Brain pericyte (primary cell): Measurements from ENCODE around the gene STPG3.
"Not testable (repeated sequence)": the region's sequence is repeated elsewhere in the genome, so short reads cannot be mapped to it uniquely, and the experiment has no call there.

Source experiments
- DNase-seq: peaks from one replicate; pipeline ENCODE4 v3.0.0-alpha.2; 2012; ENCODE audit warnings: low read depth, low spot score

STPG3 gene

DNA sequence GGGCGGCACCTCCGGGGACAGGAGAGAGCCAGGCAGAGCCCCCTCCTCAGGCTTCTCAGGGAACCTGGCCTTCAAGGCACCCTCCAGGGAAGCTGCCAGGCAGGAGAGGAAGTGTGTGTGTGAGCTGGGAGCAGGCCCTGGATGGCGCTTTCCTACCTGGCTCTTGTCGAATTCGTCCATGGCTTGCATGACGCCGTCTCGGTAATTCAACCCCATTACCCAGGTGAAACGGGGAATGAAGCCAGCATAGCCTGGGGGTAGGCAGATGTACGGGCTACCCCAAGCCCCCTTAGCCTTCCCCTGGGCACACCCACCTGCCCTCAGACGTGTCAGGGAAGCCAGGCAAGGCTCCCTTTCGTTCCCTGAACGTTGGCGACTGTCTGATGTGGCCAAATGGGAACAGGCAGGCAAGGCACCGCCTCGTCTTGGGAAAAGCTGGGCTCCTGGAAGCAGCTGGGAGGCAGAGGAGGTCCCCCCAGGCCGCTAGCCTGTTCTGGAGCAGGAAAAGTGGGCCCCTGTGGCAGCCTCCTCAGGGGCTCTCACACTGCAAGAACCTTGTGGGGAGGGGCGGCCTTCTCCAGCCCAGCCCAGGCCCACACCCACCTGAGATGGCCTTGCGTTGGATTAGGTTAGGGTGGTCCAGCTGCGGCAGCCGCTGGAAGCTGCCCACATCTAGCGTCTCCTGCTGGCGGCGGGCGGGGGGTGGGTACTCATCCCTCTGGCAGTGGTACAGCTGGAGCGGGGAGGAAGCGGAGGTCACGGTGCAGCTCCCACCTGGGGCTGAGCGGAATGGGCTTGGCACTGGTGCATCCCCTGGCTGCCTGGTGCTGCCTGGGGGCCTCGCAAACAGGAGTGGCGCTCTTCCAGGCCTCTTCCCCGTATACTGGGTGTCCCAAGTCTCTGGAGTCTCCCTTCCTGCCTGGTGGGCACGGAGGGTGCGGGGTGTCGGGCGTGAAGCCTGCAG, 6.3 kb upstream of the STPG3 start:
- DNase-seq = no peak

DNA sequence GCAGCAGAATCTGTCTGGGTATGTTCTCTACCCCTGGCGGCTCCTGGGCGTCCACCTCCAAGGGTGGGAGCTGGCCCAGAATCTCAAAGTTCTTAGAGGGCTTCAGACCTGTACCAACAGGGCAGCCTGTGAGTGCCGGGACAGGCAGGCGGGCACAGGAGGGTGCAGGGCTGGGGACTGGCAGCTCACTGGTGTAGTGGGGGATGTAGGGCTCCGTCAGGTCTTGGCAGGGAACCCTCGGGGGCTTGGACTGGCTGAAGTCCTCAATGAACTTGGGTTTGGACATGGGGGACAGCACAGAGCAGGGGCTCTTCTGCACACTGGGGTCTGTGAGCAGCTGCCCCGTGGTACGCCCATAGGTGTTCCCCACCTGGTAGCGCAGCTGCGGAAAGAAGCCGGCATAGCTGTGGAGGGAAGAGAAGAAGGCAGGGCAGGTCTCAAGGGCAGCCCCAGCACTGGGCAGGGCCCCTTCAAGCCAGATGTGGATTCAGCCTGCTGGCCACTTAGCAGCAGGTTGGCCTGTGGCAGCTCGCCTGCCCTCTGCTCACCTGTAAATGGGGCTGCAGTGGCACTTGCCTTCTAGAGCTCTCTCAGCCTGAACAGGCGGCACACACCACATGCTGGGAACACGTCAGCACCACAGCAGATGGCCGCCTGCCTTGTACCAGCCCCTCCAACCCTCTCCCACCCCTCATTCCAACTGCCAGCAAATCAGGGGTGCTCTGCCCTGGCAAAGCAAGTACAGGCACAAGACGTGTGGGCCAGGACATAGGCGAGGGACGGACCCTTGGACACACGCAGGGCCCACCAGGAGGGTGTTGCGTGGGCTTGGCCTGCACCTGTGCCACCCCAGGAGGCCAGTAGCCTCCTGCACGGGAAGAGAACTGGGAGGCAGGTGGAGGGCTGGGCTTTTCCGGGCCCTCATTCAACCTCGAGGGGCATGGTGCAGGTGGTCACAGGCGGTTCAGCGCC, 5.3 kb upstream of the STPG3 start:
- DNase-seq = no peak

DNA sequence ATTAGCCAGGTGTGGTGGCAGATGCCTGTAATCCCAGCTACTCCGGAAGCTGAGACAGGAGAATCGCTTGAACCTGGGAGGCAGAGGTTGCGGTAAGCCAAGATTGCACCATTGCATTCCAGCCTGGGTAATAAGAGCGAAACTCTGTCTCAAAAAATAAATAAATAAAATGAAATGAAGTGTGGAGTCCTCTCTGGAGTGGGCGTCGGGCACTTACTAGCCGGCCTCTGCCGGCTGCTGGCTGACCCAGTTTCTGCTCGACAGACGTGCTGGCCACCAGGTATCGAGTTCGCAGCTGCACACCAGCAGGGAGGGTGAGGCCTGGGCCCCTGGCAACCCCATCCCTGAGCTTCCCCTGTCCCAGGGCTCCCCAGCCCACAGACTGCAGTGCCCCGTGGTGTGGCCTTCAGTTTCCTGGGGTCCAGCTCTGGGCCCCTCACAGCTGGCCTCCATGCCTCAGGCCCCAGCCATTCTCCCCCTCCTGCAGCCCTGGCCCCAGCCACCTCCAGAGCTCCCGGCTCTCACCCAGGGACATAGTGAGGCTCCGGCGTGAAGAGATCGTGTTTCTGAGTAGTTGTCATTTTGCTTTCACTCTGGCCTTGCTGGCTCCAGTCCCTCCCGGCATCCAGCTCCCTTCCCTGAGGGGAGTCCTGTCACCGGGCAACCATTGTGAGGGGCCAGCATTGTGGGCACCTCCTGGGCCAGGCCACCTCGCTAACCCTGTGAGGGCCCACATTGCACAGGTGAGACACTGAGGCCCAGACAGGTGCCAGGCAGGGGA, 3.8 kb upstream of the STPG3 start:
- DNase-seq = no peak

DNA sequence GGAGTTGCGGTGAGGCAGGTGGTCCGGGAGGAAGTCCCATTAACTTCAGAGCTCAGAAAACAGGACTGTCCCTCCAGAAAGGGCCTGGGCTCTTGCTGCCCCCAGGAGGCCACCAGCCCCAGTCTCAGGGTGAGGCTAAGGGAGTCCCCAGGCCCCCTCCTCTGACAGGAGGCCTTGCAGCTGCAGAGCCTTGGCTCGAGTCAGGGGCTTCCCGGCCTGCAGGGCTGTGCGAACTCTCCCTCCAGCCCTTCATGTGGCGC, 3.2 kb upstream of the STPG3 start:
- DNase-seq = no peak

GRCh38 chr9:137250329-137251193, 525 bp upstream of the STPG3 start:
- no peak for DNase-seq

GRCh38 chr9:137251490-137252268, 593 bp downstream of the STPG3 start:
- no peak for DNase-seq

DNA sequence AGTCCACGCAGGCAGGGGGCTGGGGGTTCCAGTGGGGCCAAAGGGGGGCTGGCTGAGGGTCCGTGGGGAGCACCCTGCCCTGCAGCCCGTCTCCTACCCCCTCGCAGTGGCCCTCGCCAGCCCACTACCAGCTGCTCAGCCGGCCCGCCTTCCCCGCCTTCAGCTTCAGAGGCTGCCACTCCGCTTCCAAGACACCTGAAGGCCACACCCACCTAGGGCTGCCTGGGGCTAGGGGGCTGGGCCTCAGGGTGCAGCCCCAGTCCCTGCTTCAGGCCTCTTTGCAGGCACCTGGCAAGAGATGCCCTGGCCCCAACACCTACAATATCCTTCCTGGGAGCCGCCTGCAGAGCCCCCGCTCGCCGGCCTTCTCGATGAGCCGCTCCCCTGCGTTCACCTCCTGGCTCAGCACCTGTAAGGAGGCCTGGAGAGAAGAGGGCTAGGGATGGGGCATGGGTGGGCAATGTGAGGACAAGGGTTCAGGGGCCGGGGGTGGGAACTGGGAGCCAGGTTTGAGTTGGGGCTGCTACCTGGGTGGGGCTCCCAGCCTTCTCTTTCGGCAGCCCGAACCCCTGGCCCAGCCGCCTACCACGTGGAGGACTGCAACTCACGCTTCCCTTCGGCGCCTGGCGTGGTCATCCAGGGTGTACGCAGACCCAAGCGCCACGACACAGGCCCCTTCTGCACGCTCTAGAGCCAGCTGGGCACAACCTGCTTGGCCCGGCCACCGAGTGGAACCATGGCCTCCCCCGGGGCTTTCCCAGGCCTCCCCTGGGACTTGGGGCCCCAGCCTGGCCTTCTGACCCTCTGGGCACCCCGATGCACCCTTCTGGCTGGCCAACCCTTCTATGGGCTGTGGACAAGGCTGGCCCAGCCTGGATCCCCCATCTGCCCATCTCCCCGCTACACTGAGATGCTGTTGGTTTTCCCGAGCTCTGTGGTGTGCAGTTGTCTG, 1.7 kb downstream of the STPG3 start:
- no peak for DNase-seq

GRCh38 chr9:137253717-137254623, 2.9 kb downstream of the STPG3 start:
- no peak for DNase-seq

DNA sequence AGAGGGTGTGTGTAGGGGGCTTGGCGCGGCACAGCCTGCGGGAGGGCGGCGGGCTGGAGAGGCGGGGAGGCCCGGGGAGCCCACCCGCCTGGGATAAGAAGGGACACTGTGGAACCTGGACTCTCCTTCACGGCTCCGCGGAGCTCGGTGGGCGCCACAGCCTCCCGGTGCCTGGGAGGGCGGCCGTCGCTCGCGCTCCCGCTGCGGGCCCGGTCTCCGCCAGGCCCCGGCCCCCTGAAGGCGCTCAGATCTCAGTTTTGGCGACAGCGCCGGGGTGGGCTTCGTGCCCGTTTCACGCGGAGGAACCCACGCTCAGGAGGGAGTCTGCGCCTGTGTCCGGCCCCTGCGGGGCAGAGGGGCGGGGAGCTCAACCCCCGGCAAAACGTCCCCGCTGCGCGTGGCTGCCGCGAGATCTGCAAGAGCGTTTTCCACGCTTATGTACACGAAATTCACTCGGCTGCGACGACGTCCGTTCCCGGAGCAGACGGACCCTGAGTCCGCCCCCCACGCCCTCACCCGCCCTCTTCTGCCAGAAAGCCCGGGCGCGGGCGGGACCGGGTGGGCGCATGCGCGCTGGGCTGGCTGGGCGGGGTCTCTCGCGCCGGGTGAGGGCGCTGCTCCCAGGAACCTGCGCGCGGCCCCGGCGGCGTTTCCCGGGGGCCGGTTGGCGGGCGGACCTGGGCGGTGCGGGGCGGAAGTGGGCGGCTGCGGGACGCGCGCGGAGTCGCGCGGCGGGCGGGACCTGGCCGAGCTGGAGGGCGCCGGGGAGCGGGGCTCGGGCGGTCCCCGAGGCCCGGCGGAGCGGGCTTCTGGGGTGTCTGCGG, 3.8 kb downstream of the STPG3 start, which contains the start of gene NELFB:
Gene NELFB (plus strand): TSS at position 704 of the 824 bp plus-strand sequence.
- no peak for DNase-seq

GRCh38 chr9:137255448-137256114, 4.5 kb downstream of the STPG3 start:
- no peak for DNase-seq

- DNase-seq = no peak
Observed at GRCh38 chr9:137256362-137256761, 5.3 kb downstream of the STPG3 start.

DNA sequence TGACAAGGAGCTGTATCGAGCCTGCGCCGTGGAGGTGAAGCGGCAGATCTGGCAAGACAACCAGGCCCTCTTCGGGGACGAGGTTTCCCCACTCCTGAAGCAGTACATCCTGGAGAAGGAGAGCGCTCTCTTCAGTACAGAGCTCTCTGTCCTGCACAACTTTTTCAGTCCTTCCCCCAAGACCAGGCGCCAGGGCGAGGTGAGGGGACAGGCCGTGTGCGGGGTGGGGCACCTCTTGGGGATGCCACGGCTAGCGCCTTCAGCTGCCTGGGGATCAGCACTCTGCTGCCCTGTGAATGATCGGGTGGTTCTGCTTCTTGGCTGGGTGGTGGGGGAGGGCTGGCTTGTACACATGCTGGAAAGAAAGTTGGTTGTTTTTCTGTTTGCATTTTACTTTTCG, 5.8 kb downstream of the STPG3 start:
- no peak for DNase-seq

DNA sequence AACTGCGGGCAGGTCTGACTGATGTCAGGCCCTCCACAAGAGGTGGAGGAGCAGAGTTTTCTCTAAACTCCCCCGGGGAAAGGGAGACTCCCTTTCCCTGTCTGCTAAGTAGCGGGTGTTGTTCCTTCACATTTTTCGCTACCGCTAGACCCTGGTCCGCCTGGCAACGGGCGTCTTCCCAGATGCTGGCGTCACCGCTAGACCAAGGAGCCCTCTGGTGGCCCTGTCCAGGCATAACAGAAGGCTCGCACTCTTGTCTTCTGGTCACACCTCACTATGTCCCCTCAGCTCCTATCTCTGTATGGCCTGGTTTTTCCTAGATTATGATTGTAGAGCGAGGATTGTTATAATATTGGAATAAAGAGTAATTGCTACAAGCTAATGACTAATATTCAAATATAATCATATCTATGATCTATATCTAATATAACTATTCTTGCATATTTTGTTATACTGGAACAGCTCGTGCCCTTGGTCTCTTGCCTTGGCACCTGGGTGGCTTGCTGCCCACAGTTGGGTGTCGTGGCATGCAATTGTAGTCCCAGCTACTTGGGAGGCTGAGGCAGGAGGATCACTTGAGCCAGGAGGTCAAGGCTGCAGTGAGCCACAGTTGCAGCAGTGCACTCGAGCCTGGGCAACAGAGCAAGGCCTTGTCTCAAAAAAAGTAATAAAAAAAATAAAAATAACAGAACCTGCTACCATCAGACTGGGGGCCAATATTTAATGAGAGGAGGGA, 11.3 kb downstream of the STPG3 start:
- not testable (repeated sequence) for DNase-seq

DNA sequence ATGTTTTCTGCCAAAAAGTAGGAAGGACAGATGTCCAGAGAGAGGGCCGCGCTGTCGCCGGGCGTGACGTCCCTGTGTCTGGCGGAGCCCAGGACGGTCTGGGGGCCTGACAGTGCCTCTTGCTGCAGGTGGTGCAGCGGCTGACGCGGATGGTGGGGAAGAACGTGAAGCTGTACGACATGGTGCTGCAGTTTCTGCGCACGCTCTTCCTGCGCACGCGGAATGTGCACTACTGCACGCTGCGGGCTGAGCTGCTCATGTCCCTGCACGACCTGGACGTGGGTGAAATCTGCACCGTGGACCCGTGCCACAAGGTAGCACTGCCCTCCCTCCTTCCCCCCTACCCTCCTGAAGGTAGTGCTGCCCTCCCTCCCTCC, 11.8 kb downstream of the STPG3 start:
- no peak for DNase-seq

DNA sequence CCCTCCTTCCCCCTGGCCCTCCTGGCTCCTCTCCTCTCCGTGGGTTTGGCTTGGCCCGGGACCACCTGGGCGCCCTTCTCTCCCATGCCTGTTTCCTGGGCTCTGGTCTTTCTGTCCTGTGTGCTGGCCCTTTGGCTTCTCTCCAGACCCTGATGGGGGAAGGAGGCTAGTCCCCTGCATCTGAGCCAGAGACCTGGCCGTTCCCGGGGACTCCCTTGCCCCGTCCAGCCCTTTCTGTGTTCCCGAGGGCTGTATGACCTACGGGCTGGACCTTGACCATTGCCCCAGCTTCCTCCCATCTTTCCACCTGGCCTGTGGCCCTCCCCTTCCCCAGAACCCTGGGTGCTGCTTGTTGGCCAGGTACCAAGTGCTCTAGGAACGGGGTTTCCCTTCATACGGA, 12.4 kb downstream of the STPG3 start:
- DNase-seq = no peak

GRCh38 chr9:137264067-137264466, 13.0 kb downstream of the STPG3 start:
- DNase-seq = no peak
